GM21717 (cell line): Measurements from ENCODE around the gene BTRC.

Source experiments
- ATAC-seq: cut with Tn5 transposase; IDR thresholded peaks from one replicate; pipeline ENCODE4 v1.9.1; 2021; ENCODE audit warnings: mild to moderate bottlenecking, moderate library complexity; ENCODE audit not compliant: unreplicated experiment

The BTRC gene

DNA sequence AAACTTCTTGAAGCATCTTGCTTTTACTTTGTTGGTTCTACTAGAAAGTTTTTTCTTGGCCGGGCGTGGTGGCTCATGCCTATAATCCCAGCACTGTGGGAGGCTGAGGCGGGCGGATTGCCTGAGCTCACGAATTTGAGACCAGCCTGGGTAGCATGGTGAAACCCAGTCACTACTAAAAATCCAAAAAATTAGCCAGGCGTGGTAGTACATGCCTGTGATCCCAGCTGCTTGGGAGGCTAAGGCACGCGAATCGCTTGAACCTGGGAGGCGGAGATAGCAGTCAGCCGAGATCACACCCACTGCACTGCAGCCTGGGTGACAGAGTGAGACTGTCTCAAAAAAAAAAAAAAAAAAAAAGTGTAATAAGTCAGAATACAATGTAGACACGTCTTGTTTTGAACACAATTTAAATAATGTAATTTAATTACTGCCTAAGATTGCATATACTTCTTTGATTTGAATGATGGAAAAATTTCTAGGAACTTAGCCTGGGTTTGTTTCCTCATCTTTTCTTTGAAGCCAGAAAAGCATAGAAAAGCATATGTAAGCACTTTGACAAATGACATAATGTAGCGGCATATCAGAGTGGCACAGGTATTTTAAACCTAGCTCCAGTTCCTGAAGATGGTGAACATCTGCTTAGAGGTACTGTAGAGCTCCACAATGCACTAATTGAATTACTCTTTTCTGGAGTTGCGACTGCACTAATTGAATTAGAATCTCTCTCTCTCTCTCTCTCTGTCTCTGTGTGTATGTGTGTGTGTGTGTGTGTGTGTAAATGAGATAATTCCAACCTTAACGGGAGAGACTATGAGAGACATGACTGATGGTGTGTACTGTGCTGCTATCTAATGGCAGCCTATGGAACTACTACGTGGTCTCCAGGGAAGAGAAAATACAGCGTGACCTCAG lies 87.8 kb downstream of the BTRC start:
- ATAC-seq = no peak

DNA sequence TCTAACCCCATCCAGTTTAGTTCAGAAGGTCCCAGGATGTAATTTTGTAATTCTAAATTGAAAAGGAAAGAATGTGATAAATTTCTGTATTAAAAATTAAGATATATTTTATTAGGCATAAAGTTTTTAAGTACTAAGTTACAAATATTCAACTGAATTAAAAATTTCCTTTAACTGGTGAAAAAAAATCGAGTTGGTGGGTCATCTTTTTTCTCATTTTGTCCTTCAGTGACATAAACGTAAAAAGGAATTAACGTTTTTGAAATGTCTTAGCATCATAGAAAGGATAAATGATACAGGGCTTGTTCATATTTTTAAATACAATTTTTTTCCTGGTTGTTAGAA lies 88.5 kb downstream of the BTRC start:
- no peak for ATAC-seq

DNA sequence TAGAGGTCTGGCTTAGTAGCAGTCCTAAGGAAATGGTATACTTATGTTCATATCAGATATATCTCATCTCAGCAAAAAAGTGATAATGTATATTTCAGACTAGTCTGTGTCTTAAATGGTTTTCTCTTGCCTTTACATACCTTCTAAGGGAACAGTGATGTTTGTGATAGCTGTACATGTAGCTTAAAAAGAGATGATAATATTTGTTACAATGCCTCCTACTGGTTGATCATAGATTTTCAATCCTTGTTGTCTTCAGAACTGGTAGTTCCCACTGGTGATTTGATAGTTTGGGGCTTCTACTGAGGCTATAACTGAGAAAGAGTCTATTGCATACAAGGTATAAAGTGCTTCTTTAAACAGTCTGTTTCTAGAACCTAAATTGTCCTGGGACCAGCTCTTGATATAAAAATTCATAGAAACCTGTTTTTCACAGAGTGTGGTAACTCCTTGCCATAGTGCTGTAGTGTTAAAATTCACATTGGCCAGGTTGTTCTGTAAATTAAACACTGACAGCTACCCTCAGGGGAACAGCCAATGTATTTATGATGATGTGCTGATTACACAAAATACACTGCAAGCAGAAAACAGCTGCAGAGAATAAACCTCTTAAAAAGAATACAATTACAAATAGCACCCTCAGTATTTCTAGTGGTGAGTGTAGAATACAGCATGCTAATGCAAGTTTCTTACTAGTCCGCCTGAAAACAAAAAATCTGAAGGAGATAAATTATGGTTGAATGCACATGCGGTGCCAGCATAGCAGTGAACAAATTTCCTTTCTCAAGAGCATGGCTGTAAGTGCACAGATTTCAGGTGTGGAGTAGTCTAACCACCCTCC lies 90.3 kb downstream of the BTRC start:
- ATAC-seq = no peak

DNA sequence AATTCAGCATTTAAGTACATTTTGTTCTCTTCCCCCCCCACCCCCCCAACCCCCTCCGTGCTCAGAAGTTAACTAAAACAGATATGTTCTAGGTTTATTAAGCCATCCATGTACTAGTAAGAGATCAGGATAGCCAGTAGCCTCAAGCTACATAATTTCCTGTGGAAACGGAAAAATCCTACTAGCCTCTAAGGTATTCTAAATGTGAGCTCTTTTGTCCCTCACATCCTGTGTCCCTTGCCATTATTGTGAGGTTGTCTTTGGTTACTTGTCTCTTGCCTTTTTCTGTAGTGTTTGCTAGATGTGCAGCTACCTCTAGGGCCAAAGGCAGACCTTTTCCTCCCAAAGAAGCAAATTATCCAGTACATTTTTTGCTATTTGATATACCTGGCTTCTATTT lies 92.1 kb downstream of the BTRC start:
- no peak for ATAC-seq

DNA sequence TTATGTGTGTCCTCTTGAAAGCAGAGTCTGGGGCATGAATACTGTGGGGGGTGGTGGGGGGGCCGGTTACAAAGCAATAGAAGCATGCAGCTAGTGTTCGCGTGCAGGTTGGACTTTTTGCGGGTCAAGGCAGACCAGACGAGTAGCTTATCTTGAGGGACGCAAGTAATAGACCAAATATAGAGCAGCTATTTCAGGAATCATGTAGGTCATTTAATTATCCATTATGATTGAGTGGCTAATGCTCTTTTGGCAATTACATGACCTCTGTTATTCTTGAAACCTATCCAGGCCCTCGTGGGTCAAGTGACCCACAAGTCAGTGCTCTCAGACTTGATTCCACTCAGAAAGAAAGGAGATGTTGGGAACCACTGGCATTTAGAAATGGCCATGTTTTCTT lies 93.0 kb downstream of the BTRC start:
- no peak for ATAC-seq

DNA sequence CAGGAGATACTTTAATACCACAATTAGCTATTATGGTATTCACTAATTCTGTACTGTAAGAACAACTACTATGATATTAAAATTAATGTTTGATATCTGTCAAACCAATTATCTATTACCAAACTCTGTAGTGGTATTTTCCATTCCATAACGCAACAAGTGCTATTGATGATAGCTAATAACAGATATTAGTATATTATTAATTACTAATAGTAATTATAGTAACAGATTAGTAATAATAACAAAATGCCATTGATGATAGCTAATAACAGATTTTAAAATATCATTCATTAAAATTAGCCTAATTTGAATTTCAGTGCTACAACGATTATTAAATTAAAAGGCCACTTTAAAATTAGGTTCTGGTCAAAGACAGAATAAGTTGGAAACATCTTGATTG lies 93.5 kb downstream of the BTRC start:
- ATAC-seq = no peak

DNA sequence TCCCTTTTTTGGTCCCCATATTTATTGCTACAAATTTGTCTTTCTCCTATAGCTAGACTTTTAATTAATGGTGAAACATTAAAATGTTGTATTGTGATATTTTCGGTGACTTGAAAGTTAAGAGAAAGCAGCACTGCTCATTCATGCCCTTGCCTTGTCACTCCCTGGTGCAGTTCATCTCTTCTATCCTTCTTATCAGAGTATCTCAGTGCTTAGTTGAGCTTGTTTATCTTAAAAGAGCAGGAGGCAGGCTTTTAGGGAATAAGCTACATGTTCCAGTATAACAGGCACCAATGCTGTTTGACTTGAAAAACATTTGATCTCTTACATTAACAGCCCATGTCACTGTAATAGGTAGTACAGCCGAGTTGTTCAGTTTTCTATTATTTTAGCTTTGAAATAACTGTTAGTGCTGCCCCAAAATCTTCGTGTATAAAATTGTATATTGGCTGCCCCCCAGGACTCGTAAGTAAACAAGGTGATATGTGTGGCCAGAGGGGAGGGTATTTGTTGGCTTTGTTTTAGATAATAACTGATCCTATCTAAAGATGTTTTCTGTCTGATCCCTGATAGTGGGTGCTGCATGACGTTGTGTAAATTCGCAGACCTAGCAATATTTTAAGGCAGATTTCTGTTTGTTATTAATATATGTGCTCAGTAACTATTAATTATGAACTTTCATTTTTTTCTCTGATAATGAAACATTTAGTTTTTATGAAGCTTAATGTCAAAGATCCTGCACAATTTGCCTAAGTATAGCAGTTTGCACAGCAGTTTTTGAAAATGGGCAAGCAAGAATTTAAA lies 96.5 kb downstream of the BTRC start:
- no peak for ATAC-seq

DNA sequence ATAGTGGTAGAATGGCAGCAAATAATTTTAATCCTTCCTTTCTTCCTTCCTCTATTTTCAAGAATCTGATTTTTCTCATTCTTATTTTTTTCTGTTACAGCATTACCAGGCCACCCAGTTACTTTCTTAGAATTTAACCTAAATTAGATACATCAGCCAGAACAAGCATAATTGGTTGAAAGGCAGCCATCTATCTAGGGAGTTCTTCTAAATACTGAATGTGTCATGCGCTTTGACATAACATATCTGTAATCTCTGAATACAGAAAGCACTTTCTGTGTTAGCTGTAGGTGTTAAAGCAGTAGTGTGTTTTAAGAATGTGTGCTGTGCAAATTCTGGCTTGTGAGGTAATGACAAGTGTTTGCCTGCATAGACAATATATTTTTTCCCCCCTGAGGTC lies 97.3 kb downstream of the BTRC start:
- ATAC-seq = no peak

DNA sequence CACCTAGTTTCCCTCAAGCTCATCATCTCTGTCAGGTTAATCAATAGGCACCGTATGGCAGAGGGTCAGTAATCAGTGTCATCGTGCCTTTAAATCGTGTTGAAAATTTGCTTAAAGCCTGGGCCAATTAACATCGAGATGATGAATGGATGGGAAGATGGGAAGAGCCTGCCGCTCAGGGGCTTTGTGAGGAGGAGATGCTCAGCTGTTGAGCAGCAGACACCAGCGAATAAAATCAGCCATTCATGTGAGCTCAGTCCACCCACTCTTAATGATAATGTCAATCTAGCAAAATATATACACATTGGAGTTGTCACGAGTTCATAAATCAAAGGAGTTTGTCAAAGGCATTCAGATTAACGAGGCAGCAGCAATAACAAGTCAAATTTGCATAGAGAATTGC lies 97.7 kb downstream of the BTRC start:
- no peak for ATAC-seq

DNA sequence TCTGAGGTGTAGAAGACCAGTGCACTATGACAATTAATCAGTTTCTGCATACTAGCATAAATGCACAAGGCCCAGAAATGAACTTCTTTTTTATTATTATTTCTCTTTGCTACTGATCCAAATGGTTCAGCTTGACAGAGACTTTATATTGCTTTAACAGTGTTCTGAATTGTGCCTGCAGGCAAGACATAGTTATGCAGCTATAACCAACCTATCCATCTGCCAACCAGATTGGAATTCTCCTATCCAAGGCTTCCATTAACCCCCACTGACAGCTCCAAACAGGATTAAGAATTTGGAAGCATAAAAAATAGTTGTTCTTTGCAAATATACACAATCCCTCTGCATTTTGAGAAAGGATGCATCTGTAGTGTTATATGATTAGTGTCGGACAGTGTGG lies 98.2 kb downstream of the BTRC start:
- ATAC-seq = no peak

DNA sequence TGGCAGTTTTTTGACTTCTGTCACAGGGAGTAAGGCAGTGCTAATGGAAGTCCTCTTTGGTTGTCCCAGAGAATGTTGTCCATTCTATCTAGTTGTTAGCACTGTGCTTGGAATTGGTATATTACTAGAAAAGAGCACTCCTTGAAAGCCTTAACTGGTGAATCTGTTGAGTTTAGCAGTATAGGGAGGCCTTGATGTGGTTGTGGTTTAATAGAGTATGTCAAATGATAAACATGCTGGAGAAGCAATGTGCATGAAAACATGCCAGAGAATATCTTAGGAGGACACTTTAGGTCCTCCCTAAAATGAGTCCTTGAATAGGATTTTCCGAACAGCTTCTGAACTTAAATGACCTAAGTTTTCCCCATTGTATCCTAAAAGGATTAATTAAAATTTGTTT lies 98.6 kb downstream of the BTRC start:
- no peak for ATAC-seq

DNA sequence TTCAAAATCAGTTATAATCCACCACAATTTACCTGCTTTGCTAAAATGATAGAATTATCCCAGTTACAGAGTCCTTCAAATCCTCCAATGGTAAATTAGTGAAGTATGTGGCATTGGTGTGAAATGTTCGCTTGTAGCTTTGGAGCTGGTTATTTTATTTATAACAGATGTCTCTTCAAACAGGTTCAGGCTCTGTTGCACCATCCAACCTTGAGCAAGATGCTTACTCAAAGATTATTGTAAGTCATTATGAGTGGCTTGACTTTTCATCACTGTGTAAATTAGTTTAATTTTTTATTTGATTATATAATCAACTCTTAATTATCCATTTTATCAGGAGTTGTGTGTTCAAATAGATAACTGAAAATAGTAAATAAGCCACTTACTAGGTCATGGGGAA lies 99.4 kb downstream of the BTRC start:
- no peak for ATAC-seq

DNA sequence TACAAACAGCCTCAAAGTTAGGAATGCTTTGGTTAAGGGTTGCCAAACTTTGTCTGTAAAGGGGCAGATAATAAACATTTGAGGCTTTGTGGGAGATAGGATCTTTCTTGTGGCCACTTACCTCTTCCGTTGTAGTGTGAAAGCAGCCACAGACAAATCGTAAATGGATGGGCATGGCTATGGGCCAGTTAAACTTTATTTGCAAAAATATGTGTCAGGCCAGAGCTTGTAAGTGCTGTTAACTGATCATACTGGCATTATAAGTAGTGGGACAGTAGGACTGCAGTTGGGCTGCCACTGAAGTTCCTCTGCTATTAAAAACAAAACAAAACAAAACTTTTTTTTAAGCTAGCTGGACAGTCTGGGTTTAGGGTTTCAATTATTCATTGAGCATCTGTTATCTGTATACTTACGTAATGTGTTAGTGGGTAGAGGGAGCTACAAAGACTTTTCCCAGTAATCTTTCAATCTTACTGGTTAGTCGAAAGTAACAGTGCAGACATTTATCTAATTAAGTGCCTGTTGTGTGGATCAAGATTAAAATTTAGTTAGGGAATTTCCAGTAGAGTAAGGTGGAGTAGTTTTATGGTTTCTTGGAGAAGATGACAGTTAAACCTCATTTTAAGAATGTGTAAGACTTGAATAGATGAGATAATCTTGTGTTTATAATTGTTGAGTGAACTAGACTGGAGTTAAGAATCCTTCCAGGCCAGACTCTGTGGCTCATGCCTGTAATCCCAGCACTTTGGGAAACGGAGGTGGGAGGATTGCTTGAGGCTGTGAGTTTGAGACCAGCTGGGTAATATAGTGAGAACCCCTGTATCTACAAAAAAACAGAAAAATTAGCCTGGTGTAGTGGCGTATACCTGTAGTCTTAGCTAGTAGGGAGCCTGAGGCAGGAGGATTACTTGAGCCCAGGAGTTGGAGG lies 100.1 kb downstream of the BTRC start:
- ATAC-seq = no peak

DNA sequence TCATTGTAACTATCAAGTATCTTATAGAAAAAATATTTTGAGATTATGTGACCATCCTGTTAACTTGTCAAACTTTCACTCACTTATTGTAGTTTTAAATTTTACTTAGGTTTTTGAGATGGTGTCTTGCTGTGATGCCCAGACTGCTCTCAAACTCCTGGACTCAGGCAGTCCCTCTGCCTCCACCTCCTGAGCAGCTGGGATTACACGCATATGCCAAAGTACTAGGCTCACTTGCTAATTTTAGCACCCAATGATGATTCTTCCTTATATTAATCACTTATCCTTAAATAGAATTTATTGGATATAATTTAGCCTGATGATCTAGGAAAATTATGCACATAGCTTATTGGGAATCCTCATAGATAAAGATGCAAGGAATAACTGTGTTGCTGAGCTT lies 104.9 kb downstream of the BTRC start:
- no peak for ATAC-seq

DNA sequence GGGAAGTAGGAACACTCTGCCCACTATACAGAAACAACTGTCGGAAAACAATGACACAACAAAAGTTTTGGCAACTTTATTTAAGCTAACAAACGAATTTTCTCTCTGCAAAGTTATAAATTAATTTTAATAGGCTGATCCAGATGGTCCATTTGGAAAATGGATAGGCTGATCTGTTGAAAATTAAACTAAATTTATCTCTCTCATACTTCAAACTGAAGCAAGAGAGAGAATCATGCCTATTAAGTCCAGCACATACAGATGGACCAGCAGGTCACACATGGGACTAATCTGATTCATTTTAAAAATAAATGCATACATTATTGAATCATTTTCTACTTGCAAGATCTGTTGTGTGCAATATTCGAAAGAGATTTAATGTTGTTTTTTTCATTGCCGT lies 110.1 kb downstream of the BTRC start:
- ATAC-seq = no peak

DNA sequence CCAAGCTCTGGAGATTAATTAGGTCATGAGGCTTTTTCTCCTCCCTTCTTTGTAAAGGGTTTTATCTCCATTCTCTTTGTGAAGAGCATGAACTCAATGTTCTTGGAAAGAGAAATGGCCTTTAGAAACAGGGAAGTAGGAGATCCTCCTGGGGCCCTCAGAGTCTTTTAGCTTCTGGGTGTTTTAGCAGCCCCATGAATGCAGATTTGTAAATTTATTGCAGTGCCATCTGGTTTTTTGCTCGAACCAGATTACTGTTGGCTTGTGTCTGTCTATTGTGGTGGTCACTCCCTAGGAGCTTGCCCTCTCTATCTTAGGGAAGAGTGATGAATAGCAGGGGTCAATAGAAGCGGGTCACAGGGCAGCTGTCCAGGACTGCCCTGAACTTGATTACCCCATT lies 110.6 kb downstream of the BTRC start:
- ATAC-seq = no peak

DNA sequence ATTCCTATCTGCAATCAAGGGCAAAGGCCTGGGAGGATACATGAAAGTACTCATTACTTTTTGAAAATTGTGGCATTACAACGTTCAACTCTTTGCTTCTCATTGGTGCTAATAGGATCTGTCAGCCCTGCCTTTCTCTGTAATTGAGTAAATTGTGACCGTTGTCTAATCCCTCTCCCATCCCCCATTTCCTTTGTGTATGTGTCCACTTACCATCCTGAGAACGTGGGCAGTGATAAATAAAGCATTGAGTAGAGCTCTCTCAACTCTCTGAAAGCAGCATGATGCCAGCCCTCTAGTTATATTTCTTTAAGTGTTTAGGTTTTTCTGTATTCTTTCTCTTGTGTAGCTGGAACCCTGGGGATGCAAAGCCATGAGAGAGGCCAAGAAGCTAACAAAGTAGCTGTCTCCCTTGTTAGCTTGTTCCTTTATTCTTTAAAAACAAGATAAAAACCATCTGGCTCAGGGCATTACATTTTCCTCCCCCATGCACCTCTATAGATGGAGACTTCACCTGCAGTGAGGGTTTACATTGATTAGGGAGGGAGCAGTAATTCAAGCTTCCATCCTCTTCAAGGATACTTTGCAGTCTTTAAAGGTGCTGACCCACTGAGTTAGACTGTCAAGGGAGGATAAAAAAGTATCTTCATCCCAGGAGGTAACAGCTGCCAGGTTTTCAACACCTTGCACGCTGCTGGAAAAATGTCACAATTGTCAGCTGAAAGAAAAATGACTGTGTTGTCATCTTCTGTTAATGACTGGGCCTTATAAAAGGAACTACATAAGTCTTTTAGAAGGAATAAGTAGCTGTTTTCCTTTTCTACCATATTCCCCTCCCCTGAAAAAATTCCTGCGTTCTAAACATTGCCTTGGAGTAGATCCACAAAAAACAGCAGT lies 112.3 kb downstream of the BTRC start:
- ATAC-seq = no peak

DNA sequence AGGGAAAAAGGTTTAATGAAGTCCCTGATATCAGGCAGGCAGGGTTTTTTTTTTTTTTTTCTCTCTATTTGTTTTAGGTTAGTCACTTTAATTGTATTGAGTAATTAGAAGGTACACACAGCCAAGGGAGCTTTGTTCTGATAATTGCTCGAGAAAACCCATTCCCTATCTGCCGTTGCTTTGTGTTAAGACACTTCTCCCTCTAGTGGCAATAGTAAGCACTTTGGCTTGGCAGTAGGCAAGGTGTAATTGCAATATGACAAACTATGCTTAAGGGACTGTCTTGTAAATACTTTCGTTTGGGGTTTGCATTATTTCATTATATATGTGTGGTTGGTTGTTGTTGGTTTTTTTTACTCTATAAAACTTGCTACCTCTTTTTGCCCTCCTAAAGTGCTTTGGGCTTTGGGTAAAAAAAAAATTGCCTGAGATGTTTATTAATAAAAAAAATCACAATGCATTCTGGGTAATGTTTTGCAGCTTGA lies 113.4 kb downstream of the BTRC start:
- ATAC-seq = no peak

DNA sequence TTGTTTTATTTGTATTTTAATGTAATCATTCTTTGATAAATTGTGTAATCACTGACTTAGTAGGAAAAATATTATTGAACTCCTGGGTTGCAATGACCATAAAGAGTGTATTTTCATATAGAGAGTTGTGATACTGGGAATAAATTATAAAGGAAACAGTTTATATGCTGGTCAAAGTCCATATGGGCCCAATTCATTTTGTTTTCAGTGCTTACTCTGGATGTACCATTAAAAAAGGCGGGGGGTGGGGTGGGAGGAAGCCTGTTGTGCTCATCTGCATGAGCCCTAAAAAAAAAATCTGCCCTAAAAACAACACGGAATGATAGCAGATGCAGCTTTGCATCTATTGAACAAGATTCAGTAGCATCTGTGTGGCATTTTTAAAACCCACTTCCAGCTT lies 114.2 kb downstream of the BTRC start:
- no peak for ATAC-seq
